IPS-NIHi11 (cell line): ENCODE results near the gene SPDYE17.
"Not testable (repeated sequence)": the region's sequence is repeated elsewhere in the genome, so short reads cannot be mapped to it uniquely, and the experiment has no call there.

ENCODE experiments used
- DNase-seq: peaks from one replicate; pipeline ENCODE4 v3.0.0; 2012; ENCODE audit warnings: mixed read lengths, low spot score

SPDYE17 gene

DNA sequence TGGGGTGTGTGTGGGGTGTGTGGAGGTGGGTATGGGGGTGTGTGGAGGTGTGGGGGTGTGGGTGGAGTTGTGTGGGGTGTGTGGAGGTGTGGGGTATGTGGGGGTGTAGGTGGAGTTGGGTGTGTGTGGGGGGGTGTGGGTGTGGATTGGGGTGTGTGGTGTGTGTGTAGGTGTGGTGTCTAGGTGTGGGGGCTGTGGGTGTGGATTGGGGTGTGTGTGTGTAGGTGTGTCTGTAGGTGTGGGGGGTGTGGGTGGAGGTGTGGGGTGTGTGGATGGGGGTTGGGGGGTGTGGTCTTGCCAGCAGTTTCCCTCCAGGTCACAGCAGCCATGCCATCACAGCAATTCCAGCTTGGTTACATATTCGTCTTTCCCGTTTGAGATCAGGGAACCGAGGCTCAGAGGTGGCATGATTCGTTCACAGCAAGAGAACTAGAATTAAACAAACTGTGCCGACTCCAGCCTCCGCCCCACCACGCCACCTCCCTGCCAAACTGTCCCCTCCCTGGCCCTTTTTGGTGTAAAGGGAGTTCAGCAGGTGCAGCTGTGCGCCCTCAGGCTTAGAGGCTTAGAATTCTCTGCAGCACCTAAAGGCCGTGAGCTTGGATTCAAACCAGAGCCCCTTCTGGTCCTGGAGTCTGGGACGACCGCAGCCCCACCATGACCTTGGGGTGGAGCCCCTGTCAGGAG is 33.3 kb downstream of the SPDYE17 start:
- DNase-seq: peak; percentile 19

DNA sequence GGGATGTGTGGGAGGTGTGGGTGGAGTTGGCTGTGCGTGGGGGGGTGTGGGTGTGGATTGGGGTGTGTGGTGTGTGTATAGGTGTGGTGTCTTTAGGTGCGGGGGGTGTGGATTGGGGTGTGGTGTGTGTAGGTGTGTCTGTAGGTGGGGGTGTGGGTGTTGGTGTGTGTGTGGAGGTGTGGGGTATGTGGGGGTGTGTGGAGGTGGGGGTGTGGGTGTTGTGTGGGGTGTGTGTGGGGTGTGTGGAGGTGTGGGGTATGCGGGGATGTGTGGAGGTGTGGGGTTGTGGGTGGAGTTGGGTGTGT is 33.9 kb downstream of the SPDYE17 start:
- DNase-seq: no peak

DNA sequence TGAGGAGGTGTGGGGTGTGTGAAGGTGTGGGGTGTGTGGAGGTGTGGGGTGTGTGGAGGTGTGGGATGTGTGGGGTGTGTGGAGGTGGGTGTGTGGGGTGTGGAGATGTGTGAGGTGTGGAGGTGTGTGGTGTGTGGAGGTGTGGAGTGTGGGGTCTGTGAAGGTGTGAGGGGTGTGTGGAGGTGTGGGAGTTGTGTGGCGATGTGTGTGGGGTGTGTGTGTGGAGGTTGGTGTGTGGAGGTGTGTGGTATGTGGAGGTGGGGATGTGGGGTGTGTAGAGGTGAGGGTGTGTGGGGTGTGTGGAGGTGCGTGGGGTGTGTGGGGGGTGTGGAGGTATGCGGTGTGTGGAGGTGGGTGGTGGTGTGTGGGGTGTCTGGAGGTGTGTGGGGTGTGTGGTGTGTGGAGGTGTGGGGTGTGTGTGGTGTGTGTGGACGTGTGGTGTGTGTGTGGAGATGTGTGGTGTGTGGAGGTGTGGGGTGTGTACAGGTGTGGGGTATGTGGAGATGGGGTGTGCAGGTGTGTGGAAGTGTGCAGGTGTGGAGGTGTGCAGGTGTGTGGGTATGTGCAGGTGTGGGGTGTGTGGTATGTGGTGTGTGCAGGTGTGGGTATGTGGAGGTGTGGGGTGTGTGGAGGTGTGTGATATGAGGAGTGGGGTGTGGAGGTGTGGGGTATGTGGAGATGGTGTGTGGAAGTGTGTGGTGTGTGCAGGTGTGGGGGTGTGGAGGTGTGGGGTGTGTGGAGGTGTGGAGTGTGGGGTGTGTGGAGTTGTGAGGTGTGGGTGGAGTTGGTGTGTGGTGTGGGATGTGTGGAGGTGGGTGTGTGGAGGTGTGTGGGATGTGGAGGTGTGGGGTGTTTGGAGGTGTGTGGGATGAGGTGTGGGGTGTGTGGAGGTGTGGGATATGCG is 34.5 kb downstream of the SPDYE17 start:
- peak; percentile 7 for DNase-seq

DNA sequence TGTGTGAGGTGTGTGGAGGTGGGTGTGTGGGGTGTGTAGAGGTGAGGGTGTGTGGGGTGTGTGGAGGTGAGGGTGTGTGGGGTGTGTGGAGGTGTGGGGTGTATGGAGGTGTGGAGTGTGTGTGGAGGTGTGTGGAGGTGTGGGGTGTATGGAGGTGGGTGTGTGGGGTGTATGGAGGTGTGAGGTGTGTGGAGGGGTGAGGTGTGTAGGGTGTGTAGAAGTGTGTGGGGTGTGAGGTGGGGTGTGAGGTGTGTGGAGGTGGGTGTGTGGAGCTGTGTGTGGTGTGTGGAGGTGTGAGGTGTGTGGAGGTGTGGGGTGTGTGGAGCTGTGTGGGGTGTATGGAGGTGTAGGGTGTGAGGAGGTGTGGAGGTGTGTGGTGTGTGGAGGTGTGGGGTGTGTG is 35.2 kb downstream of the SPDYE17 start:
- DNase-seq: not testable (repeated sequence)

DNA sequence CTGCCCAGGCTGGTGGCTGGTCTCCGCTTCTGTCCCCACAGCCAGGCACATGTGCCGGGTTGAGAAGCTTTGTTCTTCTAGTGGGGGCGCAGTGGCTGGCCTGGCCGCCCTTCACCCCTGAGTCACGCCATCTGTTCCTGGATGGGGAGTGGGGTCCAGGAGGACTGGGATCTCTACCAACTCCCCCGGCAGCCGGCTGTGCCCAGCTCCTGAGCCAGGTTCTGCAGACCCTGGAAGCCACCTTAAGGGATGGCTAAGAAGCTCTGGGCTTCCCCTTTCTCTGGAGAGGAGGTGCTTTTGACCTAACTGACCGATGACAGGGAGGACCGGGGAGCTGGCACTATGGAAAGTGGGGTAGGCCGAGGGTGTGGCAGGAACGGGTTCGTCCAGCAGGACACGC is 37.9 kb downstream of the SPDYE17 start:
- not testable (repeated sequence) for DNase-seq

DNA sequence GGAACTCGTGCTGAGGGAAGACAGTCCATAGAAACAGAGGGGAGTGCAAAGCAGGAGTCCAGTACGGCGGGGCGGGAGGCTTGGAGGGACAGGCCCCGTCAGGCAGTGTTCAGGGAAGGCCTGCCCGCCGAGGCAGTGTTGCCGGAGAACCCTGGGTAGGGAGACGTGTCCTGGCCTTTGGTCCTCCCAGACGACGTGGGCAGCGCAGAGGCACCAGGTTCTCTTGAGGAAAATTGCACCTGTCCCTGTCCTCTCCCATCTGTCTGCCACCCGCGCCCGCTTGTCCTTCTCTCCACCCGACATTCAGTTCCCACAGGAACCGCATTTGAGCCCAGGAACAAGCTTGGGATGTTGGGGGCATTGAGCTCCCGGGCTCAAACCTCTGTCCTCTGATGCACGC is 38.3 kb downstream of the SPDYE17 start:
- DNase-seq: not testable (repeated sequence)

DNA sequence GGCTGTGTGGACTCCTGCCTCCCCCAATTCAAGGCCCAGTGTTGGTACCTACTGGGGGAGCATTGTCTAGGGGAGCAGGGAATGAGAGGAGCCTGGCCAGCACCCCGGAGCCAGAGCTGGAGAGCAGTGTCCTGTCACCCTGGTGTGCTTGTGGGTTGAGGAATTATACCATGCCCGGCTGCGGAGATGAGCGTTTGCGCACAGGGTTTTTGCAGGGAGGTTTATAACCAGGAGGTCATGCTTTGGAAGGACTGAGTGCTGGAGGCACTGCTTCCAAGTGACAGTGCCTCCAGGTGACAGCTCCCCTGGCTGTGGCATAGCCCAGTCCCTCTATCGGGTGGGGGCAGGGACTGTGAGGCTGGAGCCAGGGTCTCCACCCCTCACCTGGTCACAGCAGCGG is 39.3 kb downstream of the SPDYE17 start:
- not testable (repeated sequence) for DNase-seq

DNA sequence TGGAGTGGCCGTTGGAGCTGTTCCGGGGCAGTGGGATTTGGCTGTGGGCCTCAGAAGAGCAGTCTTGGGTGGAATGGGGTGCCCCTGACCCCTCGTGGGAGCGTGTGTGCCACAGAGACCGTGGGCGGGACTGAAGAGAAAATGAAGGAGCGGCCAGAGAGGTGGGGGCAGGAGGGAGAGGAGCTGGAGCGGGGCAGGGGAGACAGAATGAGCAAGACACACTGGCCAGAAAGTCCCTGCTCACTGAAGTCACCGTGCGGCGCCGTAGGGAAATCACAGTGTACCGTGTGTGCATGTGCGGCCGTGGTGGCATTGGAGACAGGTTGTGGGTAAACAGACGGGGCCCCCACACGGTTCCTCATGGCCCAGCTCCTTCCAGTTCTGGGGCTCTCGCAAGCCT is 40.0 kb downstream of the SPDYE17 start:
- DNase-seq: not testable (repeated sequence)

DNA sequence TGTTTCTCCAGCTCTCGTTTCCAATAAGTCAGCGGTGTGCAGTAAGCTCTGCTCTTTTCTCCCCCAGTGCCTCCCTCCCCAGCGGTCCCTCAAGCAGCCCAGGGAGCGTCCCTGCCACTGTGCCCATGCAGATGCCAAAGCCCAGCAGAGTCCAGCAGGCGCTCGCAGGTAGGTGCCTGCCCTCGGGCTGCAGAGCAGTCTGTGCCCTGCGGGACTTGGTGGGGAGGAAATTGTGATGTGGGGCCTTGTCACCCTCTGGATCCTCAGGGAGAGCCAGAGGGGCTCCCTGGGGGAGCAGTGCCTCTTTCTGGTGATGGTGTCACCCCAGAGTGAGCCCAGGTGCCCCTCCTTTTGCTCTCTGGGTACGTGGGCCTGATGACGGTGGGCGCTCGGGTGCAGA is 42.0 kb downstream of the SPDYE17 start:
- DNase-seq: not testable (repeated sequence)

DNA sequence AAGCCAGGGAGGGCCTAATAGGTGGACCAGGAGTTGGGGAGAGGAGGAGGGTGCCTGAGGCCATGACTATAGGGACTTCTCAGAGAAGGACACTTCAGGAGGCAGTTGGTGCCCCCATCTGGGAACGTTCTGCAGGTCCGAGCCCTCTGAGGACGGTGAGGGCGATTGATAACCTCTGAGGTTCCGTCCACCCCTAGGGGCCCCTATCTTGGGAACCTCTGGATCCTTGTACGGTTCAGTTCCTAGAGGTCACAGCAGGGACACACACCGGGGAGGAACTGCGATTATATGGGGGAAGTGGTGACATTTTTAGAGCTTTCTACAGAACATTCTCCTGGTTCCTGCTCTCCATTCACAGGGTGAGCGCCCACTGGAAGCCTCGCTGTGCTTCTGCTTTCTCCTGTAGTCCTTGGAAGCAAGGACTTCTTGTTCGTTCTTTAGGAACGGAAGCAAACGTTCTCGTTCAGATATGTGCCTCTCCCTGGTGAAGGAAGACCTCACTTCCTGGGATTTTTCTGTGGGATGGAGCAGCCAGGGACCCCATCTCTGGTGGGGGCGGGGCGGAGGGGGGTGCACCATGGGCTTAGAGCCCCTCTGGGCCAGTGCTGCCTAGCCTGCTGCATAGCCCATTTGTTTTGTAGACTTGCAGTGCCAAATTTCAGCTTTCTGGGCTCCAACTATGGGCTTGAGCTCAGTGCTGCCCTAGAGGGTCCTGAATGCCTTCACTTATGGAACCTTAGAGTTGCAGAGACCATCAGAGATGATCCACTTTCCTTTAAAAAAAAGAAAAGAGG is 46.0 kb downstream of the SPDYE17 start:
- DNase-seq: not testable (repeated sequence)

DNA sequence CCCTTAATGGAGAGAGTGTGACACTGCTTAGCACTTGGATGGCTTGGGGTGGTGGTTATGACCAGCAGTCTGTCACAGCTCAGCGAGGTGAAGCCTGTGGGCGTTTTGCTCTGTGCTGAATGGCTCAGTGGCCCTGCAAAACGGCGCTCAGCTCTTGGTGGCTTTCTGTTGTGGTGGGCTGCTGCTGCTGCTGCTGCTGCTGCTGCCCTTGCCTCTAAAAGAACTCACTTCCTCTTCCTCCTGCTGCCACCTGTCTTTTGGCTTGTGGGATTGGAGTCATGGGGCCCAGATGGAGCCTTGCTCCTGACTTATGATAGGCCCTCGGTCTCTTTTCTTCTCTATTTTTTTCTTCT is 47.4 kb downstream of the SPDYE17 start:
- DNase-seq: not testable (repeated sequence)

DNA sequence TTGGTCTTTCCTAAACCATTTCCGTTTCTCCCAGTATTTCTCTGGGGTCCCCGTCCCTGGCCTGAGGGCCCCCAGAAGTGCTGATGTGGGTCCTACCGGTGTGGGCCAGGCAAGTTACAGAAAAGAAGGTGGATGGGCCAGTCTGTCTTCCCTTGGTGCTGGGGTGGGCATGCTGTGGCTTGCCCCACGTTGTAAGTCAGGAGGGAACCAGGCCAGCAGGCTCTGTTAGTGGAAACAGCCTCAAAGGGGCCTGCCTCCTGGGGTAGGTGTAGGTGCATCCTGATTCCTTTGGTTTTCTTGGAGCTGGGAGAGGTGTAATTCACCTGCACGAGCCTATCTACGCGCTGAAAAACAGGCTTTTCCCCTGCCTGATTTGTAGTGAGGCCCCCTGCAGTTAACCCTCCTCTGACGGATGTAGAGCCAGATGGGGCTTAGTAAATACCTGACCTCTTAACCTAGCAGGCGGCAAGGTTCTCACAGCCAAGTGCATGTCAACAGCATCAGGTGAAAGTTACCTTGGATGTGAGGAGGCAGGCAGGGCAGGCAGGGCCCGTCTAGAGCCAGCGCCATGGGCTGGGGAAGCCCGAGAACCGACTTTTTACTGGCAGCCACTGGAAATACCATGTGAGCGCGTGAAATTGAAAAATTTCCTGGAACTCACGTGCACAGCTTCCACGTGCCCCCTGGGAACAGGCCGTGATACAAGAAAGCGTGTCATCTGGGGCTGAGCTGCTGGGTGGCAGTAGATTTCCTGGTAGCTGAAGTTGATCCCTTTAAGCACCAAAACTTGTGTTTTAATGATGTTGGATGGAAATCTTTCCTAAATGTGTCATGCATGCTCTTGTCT is 48.0 kb downstream of the SPDYE17 start:
- not testable (repeated sequence) for DNase-seq

DNA sequence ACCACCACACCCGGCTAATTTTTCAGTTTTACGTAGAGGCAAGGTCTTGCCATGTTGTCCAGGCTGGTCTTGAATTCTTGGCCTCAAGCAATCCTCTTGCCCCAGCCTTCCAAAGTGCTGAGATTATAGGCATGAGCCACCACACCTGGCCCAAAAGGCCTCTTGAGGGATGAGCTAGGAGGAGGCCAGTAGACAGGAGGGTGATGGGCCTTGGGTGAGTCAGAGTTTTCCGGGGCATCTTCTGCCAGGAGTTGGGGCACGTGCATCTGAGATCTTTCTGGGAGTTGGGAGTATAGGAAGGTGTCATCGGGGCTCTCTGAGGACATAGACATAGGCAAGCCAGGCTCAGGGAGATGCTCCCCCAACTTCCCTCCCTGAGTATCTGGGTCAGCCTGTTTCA is 48.8 kb downstream of the SPDYE17 start:
- DNase-seq: not testable (repeated sequence)

DNA sequence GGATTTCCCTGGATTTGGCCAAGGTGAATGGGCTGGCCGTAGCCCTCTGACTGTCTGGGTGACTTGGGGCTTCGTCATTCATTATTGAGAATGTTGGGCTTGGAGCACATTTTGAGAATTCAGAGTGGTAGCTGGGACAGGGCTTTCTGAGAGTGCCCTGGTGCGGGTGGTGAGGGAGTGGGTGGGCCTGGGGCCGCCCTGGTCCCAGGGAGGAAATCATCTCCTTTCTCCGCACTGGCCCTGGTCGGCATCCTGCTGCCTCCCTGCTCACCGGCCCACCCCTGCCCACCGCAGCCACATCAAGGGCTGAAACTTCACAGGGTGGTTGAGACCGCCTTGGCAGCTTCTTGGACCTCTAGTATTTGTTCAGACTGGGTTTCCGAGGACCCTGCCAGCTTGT is 49.7 kb downstream of the SPDYE17 start:
- DNase-seq: not testable (repeated sequence)

DNA sequence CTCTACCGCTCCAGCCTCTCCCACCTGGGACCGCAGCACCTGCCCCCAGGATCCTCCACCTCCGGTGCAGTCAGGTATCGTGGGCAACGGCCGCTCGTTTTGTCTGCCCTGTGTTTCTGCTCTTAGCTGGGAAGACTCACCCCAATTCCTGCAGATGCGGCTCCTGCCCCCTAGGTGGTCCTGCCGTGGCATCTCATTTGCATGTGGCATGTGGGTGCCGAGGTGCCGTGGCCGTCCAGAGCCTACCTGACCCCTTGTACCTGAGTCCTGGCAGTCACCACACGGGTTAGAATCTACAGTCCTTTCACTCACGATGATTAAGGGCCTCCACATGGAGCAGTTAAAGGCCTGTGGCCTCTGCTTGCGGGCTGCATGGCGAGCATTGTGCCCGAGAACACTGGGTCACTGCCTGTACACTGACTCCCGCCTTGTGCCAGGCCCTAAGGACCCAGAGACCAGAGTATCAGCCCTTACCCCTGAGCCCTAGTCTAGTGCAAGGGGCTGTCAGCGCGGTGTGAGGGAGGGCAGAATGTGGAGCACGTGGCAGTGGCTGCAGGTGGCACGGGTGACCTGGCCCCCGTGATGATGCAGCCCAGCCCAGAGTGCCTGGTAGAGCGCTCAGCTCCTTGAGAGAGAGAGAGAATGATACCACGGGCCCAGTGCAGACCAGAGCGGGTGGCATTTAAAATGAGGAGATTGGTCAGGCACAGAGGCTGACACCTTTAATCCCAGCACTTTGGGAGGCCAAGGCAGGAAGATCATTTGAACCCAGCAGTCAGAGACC is 50.8 kb downstream of the SPDYE17 start:
- DNase-seq: not testable (repeated sequence)

DNA sequence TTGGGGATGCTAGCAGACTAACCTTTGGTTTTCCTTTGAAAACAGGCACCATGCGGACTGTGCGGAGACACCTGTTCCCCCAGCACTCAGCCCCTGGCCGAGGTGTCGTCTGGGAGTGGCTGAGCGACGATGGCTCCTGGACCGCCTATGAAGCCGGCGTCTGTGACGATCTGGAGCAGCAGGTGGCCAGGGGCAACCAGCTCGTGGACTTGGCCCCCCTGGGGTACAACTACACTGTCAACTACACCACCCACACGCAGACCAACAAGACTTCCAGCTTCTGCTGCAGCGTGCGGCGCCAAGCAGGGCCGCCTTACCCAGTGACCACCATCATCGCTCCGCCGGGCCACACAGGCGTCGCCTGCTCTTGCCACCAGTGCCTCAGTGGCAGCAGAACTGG is 51.6 kb downstream of the SPDYE17 start:
- not testable (repeated sequence) for DNase-seq

DNA sequence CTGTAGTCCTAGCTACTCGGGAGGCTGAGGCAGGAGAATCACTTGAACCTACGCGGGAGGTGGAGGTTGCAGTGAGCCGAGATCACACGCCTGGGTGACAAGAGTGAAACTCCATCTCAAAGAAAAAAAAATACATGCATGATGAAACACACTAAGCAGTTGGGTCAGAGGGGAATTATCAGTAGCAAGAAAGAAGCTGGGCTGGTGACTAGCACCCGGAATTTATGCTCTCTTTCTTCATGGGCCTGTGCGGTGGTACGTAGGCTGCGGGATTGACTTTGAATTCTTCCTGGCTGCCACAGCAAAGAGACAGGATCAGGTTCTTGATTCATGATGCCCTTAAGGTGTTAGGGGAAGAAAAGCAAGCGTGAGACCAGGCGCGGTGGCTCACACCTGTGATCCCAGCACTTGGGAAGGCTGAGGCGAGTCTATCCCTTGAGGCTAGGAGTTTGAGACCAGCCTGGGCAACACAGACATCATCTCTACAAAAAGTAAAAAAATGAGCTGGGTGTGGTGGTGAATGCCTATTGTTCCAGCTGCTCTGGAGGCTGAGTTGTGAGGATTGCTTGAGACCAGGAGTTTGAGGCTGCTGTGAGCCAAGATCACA is 54.3 kb downstream of the SPDYE17 start:
- not testable (repeated sequence) for DNase-seq

DNA sequence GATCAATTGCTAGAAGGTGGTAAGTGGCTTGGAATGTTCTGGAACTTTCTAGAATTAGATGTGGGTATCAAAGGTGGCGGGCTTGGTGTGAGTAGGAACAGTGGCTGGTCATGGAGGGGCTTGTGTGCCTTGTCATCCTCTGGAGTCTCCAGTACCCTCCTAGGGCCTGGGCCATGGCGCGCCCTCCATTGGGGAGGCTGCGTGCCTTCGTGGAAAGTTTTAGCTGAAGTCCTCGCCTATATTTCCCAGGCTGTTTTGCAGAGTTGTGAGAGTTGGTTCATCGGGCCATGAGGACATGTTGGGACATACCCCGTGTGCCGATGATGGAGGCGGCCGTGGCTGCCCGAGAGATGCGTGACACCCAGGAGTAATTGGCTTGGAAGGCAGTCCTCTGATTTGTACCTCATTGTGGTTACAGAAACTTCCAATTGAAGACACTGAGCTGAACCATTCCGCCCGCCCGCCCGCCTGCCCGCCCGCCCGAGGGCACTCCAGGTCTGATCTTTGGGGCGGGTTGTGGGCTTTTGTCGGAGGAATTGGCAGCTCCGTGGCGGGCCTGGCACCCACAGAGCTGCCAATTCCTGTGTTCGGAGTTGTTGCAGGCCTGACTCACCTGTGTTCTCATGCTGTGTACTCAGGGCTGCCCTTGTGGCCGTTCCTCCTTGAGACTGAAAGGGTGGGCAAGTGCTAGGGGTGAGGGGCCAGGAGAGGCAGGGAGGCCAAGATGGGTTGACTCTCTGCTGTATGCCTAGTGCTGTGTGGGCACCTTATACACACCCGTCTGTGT is 57.2 kb downstream of the SPDYE17 start:
- not testable (repeated sequence) for DNase-seq

DNA sequence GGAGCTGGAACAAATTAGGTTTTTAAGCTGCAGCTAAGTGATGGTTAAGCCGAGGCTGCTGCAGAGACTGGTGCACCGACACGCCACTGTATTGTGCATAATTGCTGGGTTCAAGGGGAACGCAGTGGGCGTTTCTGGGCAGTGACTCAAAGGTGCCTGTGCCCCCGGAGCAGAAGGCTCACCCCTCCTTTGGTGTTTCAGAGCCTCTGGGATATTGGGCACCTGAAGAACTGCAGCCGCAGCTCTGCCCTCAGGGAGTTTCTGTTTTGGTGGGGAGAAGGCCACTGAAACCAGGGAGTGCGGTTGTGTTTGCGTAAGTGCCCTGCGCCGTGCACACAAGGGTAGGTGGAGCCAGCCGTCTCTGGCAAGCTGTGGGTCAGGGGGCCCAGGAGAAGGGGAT is 57.8 kb downstream of the SPDYE17 start:
- DNase-seq: not testable (repeated sequence)

DNA sequence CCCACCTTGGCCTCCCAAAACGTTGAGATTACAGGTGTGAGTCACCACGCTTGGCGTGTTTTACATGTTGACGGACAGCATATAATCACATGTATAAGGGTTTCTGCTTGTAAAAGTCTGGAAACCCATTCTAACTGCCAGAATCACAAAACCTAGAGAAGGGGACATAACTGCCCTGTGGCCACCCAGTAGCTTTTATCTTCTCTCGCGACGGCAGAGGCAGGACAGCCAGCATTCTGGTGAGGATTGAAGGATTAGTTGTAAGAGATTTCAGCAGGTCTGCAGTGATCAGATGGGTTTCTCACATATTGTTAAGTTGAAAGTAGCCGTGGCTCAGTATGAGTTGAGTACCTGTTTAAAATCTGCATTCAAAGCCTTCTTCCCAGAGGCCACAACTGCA is 59.8 kb downstream of the SPDYE17 start:
- not testable (repeated sequence) for DNase-seq
